DLD1 (cell line): ENCODE results near the gene BMPR1A.
"Not testable (repeated sequence)": the region's sequence is repeated elsewhere in the genome, so short reads cannot be mapped to it uniquely, and the experiment has no call there.

Source experiments
- in situ Hi-C: cut with HindIII; loops from 2 replicates; pipeline ENCODE4 v1.10.0; 2017; ENCODE audit warnings: low sequenced_read_pairs

Gene BMPR1A

GRCh38 chr10:86963341-86963919 is 207.0 kb downstream of the BMPR1A start:
- in situ Hi-C loops, result no loop called here

GRCh38 chr10:86964061-86964846 is 207.8 kb downstream of the BMPR1A start:
- in situ Hi-C loops, result no loop called here

- in situ Hi-C loops, result no loop called here
These were observed 208.4 kb downstream of the BMPR1A start for GRCh38 chr10:86964847-86965190.

GRCh38 chr10:86965986-86966654 is 209.7 kb downstream of the BMPR1A start:
- in situ Hi-C loops, result no loop called here

- in situ Hi-C loops, result no loop called here
These were observed 211.1 kb downstream of the BMPR1A start for GRCh38 chr10:86967481-86967941.

GRCh38 chr10:86968271-86968993 is 212.0 kb downstream of the BMPR1A start, which contains the start of gene ADIRF:
ADIRF (plus strand) TSS chr10:86968482; CDS start chr10:86968545, 63 bp downstream.
- in situ Hi-C loops, result no loop called here

GRCh38 chr10:86968994-86969355 is 212.6 kb downstream of the BMPR1A start:
- in situ Hi-C loops, result no loop called here

- in situ Hi-C loops, result no loop called here
These were observed 213.1 kb downstream of the BMPR1A start for GRCh38 chr10:86969421-86970041.

GRCh38 chr10:86970162-86970981 is 214.0 kb downstream of the BMPR1A start:
- in situ Hi-C loops, result no loop called here

- in situ Hi-C loops, result no loop called here
These were observed 214.5 kb downstream of the BMPR1A start for GRCh38 chr10:86970982-86971231.

GRCh38 chr10:86971232-86971991 is 215.0 kb downstream of the BMPR1A start:
- in situ Hi-C loops, result no loop called here

GRCh38 chr10:86972613-86973380 is 216.4 kb downstream of the BMPR1A start:
- in situ Hi-C loops, result no loop called here

- in situ Hi-C loops, result no loop called here
These were observed 218.1 kb downstream of the BMPR1A start for GRCh38 chr10:86974484-86974883.

GRCh38 chr10:86976362-86977056 is 220.1 kb downstream of the BMPR1A start:
- in situ Hi-C loops, result no loop called here

GRCh38 chr10:86978457-86978856 is 222.0 kb downstream of the BMPR1A start:
- in situ Hi-C loops, result not testable (repeated sequence)

GRCh38 chr10:86979296-86979818 is 222.9 kb downstream of the BMPR1A start:
- in situ Hi-C loops, result no loop called here

- in situ Hi-C loops, result no loop called here
These were observed 223.6 kb downstream of the BMPR1A start for GRCh38 chr10:86979977-86980448.

GRCh38 chr10:86981020-86981419 is 224.6 kb downstream of the BMPR1A start:
- in situ Hi-C loops, result not testable (repeated sequence)
